Hepatocyte (in vitro differentiated cells): ENCODE measurements around the gene NAT10. TPM values are rescaled to one million over a fixed set of nuclear protein-coding genes. Genes with fewer than 3 reads are reported as not detected.

ENCODE experiments used
- DNase-seq: peaks from one replicate; pipeline ENCODE4 v3.0.0-alpha.2; 2016; ENCODE audit warnings: low spot score
- H2AFZ ChIP-seq: fragments of 200-600 bp; sonication (generic); 2 replicates; pipeline ENCODE4 v1.6.0; 2016; ENCODE audit warnings: antibody characterized with exemption, mild to moderate bottlenecking
- H3K27ac ChIP-seq: fragments of 200-600 bp; sonication (generic); 2 replicates; pipeline ENCODE4 v1.5.1; 2016; ENCODE audit warnings: mild to moderate bottlenecking
- H3K27me3 ChIP-seq: fragments of 200-600 bp; sonication (generic); 2 replicates; pipeline ENCODE4 v1.6.1; 2016
- H3K36me3 ChIP-seq: fragments of 200-600 bp; sonication (generic); replicated peaks from 2 replicates; pipeline ENCODE4 v1.5.1; 2016; ENCODE audit warnings: low read depth; ENCODE audit not compliant: insufficient read depth
- H3K4me1 ChIP-seq: fragments of 200-600 bp; sonication (generic); 2 replicates; pipeline ENCODE4 v1.5.1; 2016; ENCODE audit warnings: mild to moderate bottlenecking, moderate library complexity; ENCODE audit not compliant: insufficient read depth
- H3K4me2 ChIP-seq: fragments of 200-600 bp; sonication (generic); 2 replicates; pipeline ENCODE4 v1.6.0; 2016
- H3K4me3 ChIP-seq: fragments of 200-600 bp; sonication (generic); 2 replicates; pipeline ENCODE4 v1.5.1; 2016; ENCODE audit warnings: mild to moderate bottlenecking
- H3K79me2 ChIP-seq: fragments of 200-600 bp; sonication (generic); 2 replicates; pipeline ENCODE4 v1.6.0; 2017; ENCODE audit warnings: mild to moderate bottlenecking
- H3K9me2 ChIP-seq: fragments of 200-600 bp; sonication (generic); replicated peaks from 2 replicates; pipeline ENCODE4 v1.6.0; 2017; ENCODE audit warnings: mild to moderate bottlenecking; ENCODE audit not compliant: insufficient read depth
- H3K9me3 ChIP-seq: fragments of 200-600 bp; sonication (generic); 2 replicates; pipeline ENCODE4 v1.5.1; 2016; ENCODE audit warnings: low read depth, mild to moderate bottlenecking
- H4K20me1 ChIP-seq: fragments of 200-600 bp; sonication (generic); 2 replicates; pipeline ENCODE4 v1.6.0; 2016; ENCODE audit warnings: mild to moderate bottlenecking; ENCODE audit not compliant: insufficient read depth, poor library complexity, severe bottlenecking
- EZH2 ChIP-seq: fragments of 200-600 bp; sonication (generic); IDR thresholded peaks from 2 replicates; pipeline ENCODE4 v1.6.1; 2016; ENCODE audit warnings: antibody characterized with exemption, mild to moderate bottlenecking, borderline replicate concordance
- EZH2phosphoT487 ChIP-seq: fragments of 200-600 bp; sonication (generic); IDR thresholded peaks from one replicate; pipeline ENCODE4 v1.6.1; 2018; ENCODE audit warnings: antibody characterized with exemption, mild to moderate bottlenecking, low read depth, moderate library complexity; ENCODE audit not compliant: unreplicated experiment, severe bottlenecking
- WGBS: methylation state at CpG from one replicate; pipeline ENCODE4 v1.1.6; 2016; ENCODE audit warnings: low lambda C conversion rate; ENCODE audit errors: missing lambda C conversion rate; 5-methylcytosine and 5-hydroxymethylcytosine counted together
- polyA plus RNA-seq: library from polyadenylated mRNA; unstranded; fragments of >200 nt; fragmentation: Nextera tagmentation; extraction: Ambion mirVana; gene quantifications from 2 replicates; pipeline ENCODE4 v1.2.1, GENCODE V29; 2016
- total RNA-seq: library from RNA; depleted of rRNA; stranded (reverse); fragments of >200 nt; gene quantifications from 2 replicates; pipeline ENCODE4 v1.2.3, GENCODE V29; 2014
- TF ChIP-seq, protein P1 (sequence below): fragments of 200-600 bp; sonication (generic); IDR thresholded peaks from 2 replicates; pipeline ENCODE4 v1.5.1; 2016; ENCODE audit warnings: antibody characterized with exemption, mild to moderate bottlenecking; ENCODE audit not compliant: poor library complexity

The NAT10 gene
- total and polyA plus RNA-seq, 2 experiments from 2014 or later = 18.3 to 20.5 TPM

DNA sequence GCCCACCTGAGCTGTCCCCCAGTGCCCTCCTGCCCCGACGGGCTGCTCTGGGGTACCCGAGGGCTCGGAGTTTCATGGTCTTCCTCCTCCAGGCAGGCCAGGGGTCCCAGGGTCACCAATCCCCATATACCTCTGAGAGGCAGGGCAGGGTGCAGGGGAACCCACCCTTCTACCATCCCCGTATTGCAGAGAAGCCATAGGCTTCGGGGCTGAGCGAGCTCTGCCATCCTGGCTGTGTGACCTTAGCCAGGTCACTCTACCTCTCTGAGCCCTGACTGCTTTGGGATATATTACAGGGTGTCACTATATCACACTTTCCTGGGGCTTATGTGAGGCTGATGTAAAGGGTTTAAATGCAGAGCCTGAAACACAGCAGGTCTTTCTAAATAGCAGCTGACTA lies 57.4 kb downstream of the NAT10 start:
- no peak overlapping the region for H3K4me2 ChIP-seq
- H3K9me2 ChIP-seq = no peaks in the 10 kb centered on the region
- H3K9me3 ChIP-seq = no peaks in the 10 kb centered on the region
- TF ChIP-seq EZH2 (no peak), EZH2phosphoT487 (no peak)
- TF ChIP-seq, protein P1, sequence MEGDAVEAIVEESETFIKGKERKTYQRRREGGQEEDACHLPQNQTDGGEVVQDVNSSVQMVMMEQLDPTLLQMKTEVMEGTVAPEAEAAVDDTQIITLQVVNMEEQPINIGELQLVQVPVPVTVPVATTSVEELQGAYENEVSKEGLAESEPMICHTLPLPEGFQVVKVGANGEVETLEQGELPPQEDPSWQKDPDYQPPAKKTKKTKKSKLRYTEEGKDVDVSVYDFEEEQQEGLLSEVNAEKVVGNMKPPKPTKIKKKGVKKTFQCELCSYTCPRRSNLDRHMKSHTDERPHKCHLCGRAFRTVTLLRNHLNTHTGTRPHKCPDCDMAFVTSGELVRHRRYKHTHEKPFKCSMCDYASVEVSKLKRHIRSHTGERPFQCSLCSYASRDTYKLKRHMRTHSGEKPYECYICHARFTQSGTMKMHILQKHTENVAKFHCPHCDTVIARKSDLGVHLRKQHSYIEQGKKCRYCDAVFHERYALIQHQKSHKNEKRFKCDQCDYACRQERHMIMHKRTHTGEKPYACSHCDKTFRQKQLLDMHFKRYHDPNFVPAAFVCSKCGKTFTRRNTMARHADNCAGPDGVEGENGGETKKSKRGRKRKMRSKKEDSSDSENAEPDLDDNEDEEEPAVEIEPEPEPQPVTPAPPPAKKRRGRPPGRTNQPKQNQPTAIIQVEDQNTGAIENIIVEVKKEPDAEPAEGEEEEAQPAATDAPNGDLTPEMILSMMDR = no peak
- 97% methylated on average over 7 of the region's 7 CpGs for WGBS
- H4K20me1 ChIP-seq = no peaks in the 10 kb centered on the region
- no peak overlapping the region for H2AFZ ChIP-seq
- H3K27me3 ChIP-seq = no peaks in the 10 kb centered on the region
- H3K4me3 ChIP-seq = no peak overlapping the region
- H3K79me2 ChIP-seq = no peaks in the 10 kb centered on the region
- DNase-seq = no peak
- H3K4me1 ChIP-seq = no peaks in the 10 kb centered on the region
- no peaks in the 10 kb centered on the region for H3K36me3 ChIP-seq
- no peak overlapping the region for H3K27ac ChIP-seq

DNA sequence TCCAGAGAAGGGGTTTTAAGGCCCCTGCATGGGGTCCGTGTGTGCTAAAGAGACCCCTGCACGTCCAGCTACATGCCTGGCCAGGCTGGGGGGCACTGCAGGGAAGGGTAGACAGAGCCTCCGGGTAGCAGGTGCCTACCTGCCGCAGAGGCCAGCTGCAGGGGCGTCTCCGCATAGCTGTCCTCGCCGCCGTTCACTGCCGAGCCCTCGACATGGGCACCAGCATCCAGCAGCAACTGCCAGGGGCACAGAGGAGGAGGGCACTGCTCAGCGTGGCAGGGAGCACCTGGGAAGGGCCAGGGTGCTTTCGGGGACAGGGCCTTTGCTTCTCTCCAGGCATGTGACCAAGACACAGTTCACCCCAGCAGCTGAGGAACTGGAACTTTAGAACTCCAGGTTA lies 59.7 kb downstream of the NAT10 start:
- Histone ChIP-seq H3K36me3 (no peaks in the 10 kb centered on the region), H3K4me3 (no peak overlapping the region), H3K4me1 (peaks cover 18% of the 10 kb centered on the region), H4K20me1 (no peaks in the 10 kb centered on the region), H3K4me2 (no peak overlapping the region), H3K27ac (no peak overlapping the region), H2AFZ (no peak overlapping the region), H3K79me2 (no peaks in the 10 kb centered on the region), H3K9me2 (no peaks in the 10 kb centered on the region), H3K27me3 (no peaks in the 10 kb centered on the region), H3K9me3 (no peaks in the 10 kb centered on the region)
- WGBS = 96% methylated on average over 13 of the region's 13 CpGs
- no peak for TF ChIP-seq EZH2
- no peak for DNase-seq

DNA sequence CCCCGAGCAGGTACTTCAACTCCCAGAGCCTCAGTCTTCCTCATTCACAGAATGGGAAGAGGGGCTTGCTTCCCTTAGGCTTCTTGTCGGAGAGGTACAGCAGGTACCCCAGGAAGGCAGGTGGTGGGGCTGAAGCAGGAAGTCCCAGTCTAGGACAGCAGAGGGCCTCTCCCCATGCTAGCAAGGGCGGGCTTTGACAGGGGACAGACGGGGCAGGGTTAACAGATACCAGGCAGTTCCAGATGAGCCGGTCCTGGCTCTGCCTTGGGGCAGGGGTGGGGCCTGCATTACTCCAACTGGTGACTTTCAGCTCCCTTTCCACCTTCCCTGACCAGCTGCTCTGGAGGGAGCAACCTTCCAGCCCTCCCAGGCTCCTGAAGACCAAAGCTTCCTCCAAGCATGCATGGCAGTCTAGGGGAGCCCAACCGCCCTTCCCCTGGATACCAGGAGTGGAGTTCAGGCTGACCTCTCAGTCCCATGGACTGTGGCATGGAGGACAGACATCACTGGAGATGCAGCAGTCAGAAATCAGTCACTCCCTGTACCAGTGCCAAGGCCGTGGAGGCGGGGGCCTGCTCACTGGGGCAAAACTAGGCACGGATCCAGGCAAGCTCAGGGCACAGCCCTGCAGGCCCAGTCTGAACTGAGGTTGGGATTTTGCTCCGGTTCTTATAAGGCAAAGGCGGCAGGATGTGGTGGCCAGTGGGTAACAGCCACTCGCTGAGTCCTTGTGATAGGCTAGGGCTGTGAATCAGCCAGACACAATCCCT lies 60.5 kb downstream of the NAT10 start:
- DNase-seq = no peak
- H3K27ac ChIP-seq = no peak overlapping the region
- no peaks in the 10 kb centered on the region for H3K36me3 ChIP-seq
- no peaks in the 10 kb centered on the region for H3K9me3 ChIP-seq
- H2AFZ ChIP-seq = no peak overlapping the region
- H3K4me3 ChIP-seq = no peak overlapping the region
- H3K79me2 ChIP-seq = no peaks in the 10 kb centered on the region
- no peak overlapping the region for H3K4me2 ChIP-seq
- peaks cover 18% of the 10 kb centered on the region for H3K4me1 ChIP-seq
- no peaks in the 10 kb centered on the region for H4K20me1 ChIP-seq
- H3K9me2 ChIP-seq = no peaks in the 10 kb centered on the region
- 84% methylated on average over 12 of the region's 12 CpGs for WGBS
- TF ChIP-seq EZH2phosphoT487 (no peak), EZH2 (no peak)
- TF ChIP-seq, protein P1 = no peak
- H3K27me3 ChIP-seq = no peaks in the 10 kb centered on the region

DNA sequence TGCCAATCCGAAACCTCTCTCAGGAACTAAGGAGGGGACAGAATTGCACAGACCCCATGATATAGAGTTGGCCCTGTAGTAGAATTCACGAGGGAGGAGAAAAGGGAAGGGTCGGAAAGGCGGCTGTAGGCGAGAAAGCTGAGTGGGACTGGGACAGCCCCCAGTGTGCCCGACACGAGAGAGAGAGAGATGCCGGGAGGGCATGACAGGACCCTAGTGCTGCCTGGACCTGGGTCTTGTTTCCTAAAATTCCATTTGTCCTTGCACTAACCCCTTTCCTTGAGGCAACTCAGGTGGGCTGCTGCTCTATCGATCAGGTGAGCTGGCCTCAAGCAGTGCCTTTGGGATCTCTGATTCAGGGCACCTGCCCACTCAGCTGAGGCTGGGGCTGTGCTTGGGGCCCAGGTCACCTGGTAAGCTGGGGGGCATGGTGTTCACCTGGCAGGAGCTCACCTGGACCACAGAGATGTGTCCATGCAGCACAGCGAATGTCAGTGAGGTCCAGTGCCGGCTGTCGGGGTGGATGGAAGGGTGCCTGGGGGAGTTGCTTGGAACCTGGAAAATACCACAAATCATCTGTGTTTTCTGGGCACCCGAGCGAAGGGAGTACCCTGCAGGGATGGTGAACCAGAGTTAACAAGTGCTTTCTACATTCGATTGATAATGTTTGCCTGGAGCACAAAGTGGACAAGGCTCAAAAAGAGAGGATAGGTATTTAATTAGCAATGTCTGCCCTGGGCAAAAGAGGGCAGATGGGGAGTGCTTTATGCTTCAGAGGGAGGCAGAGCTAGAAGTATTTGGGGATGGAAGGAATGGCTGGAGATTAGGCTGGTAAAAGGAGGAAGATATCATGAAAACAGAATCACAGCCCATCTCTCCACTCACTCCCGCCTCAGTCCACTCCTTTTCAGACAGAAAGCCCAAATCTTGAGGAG lies 61.6 kb downstream of the NAT10 start:
- H3K9me2 ChIP-seq = no peaks in the 10 kb centered on the region
- peaks cover 18% of the 10 kb centered on the region for H3K4me1 ChIP-seq
- no peak overlapping the region for H3K4me2 ChIP-seq
- H3K79me2 ChIP-seq = no peaks in the 10 kb centered on the region
- no peaks in the 10 kb centered on the region for H4K20me1 ChIP-seq
- DNase-seq = no peak
- no peak overlapping the region for H3K27ac ChIP-seq
- no peak overlapping the region for H2AFZ ChIP-seq
- TF ChIP-seq EZH2 = no peak
- no peak for TF ChIP-seq EZH2phosphoT487
- TF ChIP-seq, protein P1 = no peak
- H3K4me3 ChIP-seq = no peak overlapping the region
- whole genome bisulfite sequencing = 96% methylated on average over 16 of the region's 16 CpGs
- H3K36me3 ChIP-seq = no peaks in the 10 kb centered on the region
- no peaks in the 10 kb centered on the region for H3K27me3 ChIP-seq
- no peaks in the 10 kb centered on the region for H3K9me3 ChIP-seq
